Measurements from ENCODE around the gene ETS1.

ETS1 gene

DNA sequence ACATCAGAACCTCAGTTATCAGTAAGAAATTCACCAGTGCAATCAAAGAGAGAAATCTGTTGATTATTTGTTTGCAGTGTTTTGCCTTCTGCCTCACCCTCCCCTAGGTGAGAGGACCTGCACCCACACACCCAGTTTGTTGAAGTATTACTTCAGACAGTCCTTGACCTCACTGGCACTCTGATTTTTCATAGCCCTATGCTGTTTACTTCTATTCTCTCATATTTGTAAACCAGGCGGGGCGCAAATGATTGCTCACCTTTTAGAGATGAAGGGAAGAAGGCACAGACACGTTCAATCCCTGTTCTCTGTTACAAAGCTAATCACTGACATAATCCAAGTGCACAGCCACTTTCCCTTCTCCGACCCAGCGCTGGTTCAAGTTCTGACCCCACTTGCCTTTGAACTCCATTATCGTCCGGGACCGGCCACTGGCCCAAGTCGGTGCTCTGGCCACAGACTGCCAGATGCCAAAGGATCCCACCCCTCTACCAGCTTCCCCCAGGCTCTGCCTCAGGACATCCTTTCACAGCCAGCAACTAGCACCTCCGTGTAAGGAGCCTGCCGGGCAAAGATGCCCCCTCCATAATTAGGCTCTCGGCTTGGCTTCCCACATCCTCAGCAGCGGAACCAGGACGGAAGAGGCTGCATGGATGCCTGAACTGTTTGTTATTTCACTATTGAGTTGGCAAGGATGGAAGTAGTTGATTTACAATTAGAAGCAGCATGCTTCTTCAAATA, 1.7 kb downstream of the ETS1 start:
- no peaks in the 10 kb centered on the region for H4K20me1 ChIP-seq (ENCODE audit: insufficient read depth, low read length)
- no peaks in the 10 kb centered on the region for H3K9me3 ChIP-seq (ENCODE audit: insufficient read depth, low read length, severe bottlenecking)
- ATAC-seq (ENCODE audit: insufficient read depth, low read depth): no peak
- H3K9ac ChIP-seq (ENCODE audit: low read depth, low read length): no peak overlapping the region
- no peaks in the 10 kb centered on the region for H3K4me1 ChIP-seq (ENCODE audit: insufficient read depth, low read length)
- no peak overlapping the region for H3K4me2 ChIP-seq (ENCODE audit: insufficient read depth, low read length)
- H2AFZ ChIP-seq (ENCODE audit: low read depth, low read length): no peak overlapping the region
- TF ChIP-seq, protein P1, sequence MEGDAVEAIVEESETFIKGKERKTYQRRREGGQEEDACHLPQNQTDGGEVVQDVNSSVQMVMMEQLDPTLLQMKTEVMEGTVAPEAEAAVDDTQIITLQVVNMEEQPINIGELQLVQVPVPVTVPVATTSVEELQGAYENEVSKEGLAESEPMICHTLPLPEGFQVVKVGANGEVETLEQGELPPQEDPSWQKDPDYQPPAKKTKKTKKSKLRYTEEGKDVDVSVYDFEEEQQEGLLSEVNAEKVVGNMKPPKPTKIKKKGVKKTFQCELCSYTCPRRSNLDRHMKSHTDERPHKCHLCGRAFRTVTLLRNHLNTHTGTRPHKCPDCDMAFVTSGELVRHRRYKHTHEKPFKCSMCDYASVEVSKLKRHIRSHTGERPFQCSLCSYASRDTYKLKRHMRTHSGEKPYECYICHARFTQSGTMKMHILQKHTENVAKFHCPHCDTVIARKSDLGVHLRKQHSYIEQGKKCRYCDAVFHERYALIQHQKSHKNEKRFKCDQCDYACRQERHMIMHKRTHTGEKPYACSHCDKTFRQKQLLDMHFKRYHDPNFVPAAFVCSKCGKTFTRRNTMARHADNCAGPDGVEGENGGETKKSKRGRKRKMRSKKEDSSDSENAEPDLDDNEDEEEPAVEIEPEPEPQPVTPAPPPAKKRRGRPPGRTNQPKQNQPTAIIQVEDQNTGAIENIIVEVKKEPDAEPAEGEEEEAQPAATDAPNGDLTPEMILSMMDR (IDR thresholded peaks at IDR 0.05; ENCODE audit: borderline replicate concordance, extremely low read depth, low read length, poor library complexity, severe bottlenecking): no peak
- TF ChIP-seq EZH2 (IDR thresholded peaks at IDR 0.05; ENCODE audit: borderline replicate concordance, low read depth, low read length, severe bottlenecking): no peak
- no peak for DNase-seq
- no peaks in the 10 kb centered on the region for H3K79me2 ChIP-seq (ENCODE audit: insufficient read depth, low read length)
- no peaks in the 10 kb centered on the region for H3K27me3 ChIP-seq (ENCODE audit: insufficient read depth, low read length, poor library complexity)
- H3K27ac ChIP-seq (ENCODE audit: low read length): no peak overlapping the region
- H3K4me3 ChIP-seq (ENCODE audit: low read depth in 1 of 2, low read length in 2 of 2): no peak overlapping the region
- H3K36me3 ChIP-seq (ENCODE audit: insufficient read depth, low read length): no peaks in the 10 kb centered on the region

DNA sequence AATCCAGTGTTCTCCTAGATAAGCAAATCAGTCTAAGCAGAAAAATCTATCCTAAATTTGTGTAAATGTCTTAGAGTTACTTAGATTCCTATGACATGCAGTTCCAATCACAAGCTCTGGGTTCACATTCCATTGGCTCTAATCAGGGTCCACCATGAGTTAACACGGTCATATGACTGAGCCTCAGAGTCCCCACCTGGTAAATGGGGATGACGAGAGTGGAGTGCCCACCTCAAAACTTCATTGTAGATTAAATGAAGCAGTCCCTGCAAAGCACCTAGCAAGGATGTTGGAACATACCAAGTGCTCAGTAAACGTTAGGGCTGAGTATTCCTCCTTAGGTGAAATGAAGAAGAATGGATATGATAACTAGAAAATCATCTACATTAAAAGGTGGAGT, 3.1 kb downstream of the ETS1 start:
- TF ChIP-seq EZH2 (IDR thresholded peaks at IDR 0.05; ENCODE audit: borderline replicate concordance, low read depth, low read length, severe bottlenecking): no peak
- TF ChIP-seq, protein P1 (IDR thresholded peaks at IDR 0.05; ENCODE audit: borderline replicate concordance, extremely low read depth, low read length, poor library complexity, severe bottlenecking): no peak
- no peak for ATAC-seq (ENCODE audit: insufficient read depth, low read depth)
- Histone ChIP-seq H2AFZ (ENCODE audit: low read depth, low read length) (no peak overlapping the region), H3K9me3 (ENCODE audit: insufficient read depth, low read length, severe bottlenecking) (no peaks in the 10 kb centered on the region), H3K4me1 (ENCODE audit: insufficient read depth, low read length) (no peaks in the 10 kb centered on the region), H3K36me3 (ENCODE audit: insufficient read depth, low read length) (no peaks in the 10 kb centered on the region), H3K79me2 (ENCODE audit: insufficient read depth, low read length) (no peaks in the 10 kb centered on the region), H3K27me3 (ENCODE audit: insufficient read depth, low read length, poor library complexity) (no peaks in the 10 kb centered on the region), H3K9ac (ENCODE audit: low read depth, low read length) (no peak overlapping the region), H3K4me3 (ENCODE audit: low read depth in 1 of 2, low read length in 2 of 2) (no peak overlapping the region), H4K20me1 (ENCODE audit: insufficient read depth, low read length) (no peaks in the 10 kb centered on the region), H3K4me2 (ENCODE audit: insufficient read depth, low read length) (no peak overlapping the region), H3K27ac (ENCODE audit: low read length) (no peak overlapping the region)
- no peak for DNase-seq

DNA sequence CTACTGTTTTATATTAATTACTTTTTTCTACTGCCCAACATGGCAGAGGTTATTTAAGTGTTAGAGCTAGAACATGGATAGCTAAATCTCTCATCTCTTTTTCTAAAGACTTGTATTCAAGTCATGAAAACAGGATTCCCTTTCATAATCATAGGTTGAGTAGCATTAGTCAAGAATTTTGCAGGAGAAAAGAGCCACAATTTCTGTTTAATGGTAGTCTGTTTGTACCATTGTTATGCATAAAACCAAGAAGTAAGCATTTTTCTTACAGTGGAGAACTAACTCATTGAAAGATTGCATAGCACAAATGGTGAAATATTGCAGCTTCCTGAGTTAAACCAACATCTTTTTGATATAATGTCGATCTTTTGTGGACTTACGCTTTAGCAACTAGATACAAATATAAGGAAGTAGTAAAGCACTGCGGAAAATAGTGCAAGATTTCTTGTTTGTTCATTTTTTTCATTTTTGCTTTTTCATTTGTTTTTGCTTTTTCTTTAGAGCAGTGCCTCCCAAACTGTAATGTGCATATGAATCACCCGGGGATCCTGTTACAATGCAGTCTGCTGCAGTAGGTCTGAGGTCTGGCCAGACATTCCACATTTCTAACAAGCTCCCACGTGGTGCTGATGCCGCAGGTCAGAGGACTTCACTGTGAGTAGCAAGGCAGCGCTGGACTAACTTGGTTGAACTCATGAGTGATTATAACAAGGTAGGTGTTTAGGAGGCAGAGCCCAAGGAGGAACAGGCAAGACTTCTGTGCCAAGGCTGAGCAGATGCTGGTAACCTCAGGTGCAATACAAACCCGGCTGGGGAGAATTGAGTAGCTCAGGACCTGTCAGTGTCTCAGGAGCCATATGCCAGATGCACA, 4.6 kb downstream of the ETS1 start:
- TF ChIP-seq EZH2 (IDR thresholded peaks at IDR 0.05; ENCODE audit: borderline replicate concordance, low read depth, low read length, severe bottlenecking): no peak
- TF ChIP-seq, protein P1 (IDR thresholded peaks at IDR 0.05; ENCODE audit: borderline replicate concordance, extremely low read depth, low read length, poor library complexity, severe bottlenecking): no peak
- Histone ChIP-seq H3K79me2 (ENCODE audit: insufficient read depth, low read length) (no peaks in the 10 kb centered on the region), H3K36me3 (ENCODE audit: insufficient read depth, low read length) (no peaks in the 10 kb centered on the region), H2AFZ (ENCODE audit: low read depth, low read length) (no peak overlapping the region), H3K4me1 (ENCODE audit: insufficient read depth, low read length) (no peaks in the 10 kb centered on the region), H3K27me3 (ENCODE audit: insufficient read depth, low read length, poor library complexity) (no peaks in the 10 kb centered on the region), H3K4me3 (ENCODE audit: low read depth in 1 of 2, low read length in 2 of 2) (no peak overlapping the region), H4K20me1 (ENCODE audit: insufficient read depth, low read length) (no peaks in the 10 kb centered on the region), H3K9ac (ENCODE audit: low read depth, low read length) (no peak overlapping the region), H3K9me3 (ENCODE audit: insufficient read depth, low read length, severe bottlenecking) (no peaks in the 10 kb centered on the region), H3K27ac (ENCODE audit: low read length) (no peak overlapping the region), H3K4me2 (ENCODE audit: insufficient read depth, low read length) (no peak overlapping the region)
- DNase-seq (no peak), ATAC-seq (ENCODE audit: insufficient read depth, low read depth) (no peak)

Measured in DND-41 (cell line).